ENCODE data around the gene MECR.

The MECR gene

GRCh38 chr1:29255134-29255666 is 24.5 kb upstream of the MECR start:
- DNase-seq, result no peak

- DNase-seq, result no peak
Observed at GRCh38 chr1:29254346-29254745, 23.6 kb upstream of the MECR start.

GRCh38 chr1:29253180-29253579 is 22.4 kb upstream of the MECR start:
- DNase-seq, result no peak

- DNase-seq, result no peak
Observed at GRCh38 chr1:29251164-29252124, 20.7 kb upstream of the MECR start.

GRCh38 chr1:29249951-29250581 is 19.3 kb upstream of the MECR start:
- no peak for DNase-seq

GRCh38 chr1:29249170-29249691 is 18.5 kb upstream of the MECR start:
- DNase-seq, result no peak

GRCh38 chr1:29248409-29248808 is 17.7 kb upstream of the MECR start:
- no peak for DNase-seq

GRCh38 chr1:29247571-29248273 is 17.0 kb upstream of the MECR start:
- no peak for DNase-seq

GRCh38 chr1:29247044-29247443 is 16.3 kb upstream of the MECR start:
- DNase-seq, result no peak

- DNase-seq, result no peak
Observed at GRCh38 chr1:29245876-29246275, 15.1 kb upstream of the MECR start.

- no peak for DNase-seq
Observed at GRCh38 chr1:29245261-29245660, 14.5 kb upstream of the MECR start.

- DNase-seq, result no peak
Observed at GRCh38 chr1:29243871-29244200, 13.1 kb upstream of the MECR start.

GRCh38 chr1:29243023-29243870 is 12.5 kb upstream of the MECR start:
- no peak for DNase-seq

GRCh38 chr1:29240986-29241385 is 10.3 kb upstream of the MECR start:
- DNase-seq, result no peak

- no peak for DNase-seq
Observed at GRCh38 chr1:29240400-29240837, 9.7 kb upstream of the MECR start.

- DNase-seq, result no peak
Observed at GRCh38 chr1:29239142-29239541, 8.4 kb upstream of the MECR start.

- no peak for DNase-seq
Observed at GRCh38 chr1:29238620-29239002, 7.9 kb upstream of the MECR start.

GRCh38 chr1:29237852-29238619 is 7.3 kb upstream of the MECR start:
- peak; percentile 12 for DNase-seq

- peak; percentile 3 for DNase-seq
Observed at GRCh38 chr1:29237129-29237821, 6.5 kb upstream of the MECR start.

- DNase-seq, result no peak
Observed at GRCh38 chr1:29236712-29237128, 6.0 kb upstream of the MECR start.
